H1 (cell line): ENCODE results near the gene CDH20.

Experiments
- CTCF ChIP-seq, 3 experiments: IDR thresholded peaks; 1 replicate in 2 of 3; 2 replicates in 1 of 3; pipeline versions ENCODE4 v1.5.1 to v1.6.1; 2011; ENCODE audit warnings: low read length in 3 of 3, mild to moderate bottlenecking in 3 of 3, inconsistent platforms in 2 of 3, low read depth in 1 of 3, moderate library complexity in 1 of 3; ENCODE audit not compliant: insufficient read depth in 1 of 3; ENCODE audit errors: control extremely low read depth in 1 of 3
- EGR1 ChIP-seq: IDR thresholded peaks from 2 replicates; pipeline ENCODE4 v1.6.1; 2011; ENCODE audit warnings: low read depth, low read length, borderline replicate concordance
- POLR2AphosphoS5 ChIP-seq: IDR thresholded peaks from 2 replicates; pipeline ENCODE4 v1.6.1; 2011; ENCODE audit warnings: low read depth, low read length
- RXRA ChIP-seq: IDR thresholded peaks from 2 replicates; pipeline ENCODE4 v1.6.1; 2011; ENCODE audit warnings: low read depth, mild to moderate bottlenecking, low read length, moderate library complexity; ENCODE audit not compliant: insufficient read depth
- SRF ChIP-seq: IDR thresholded peaks from 2 replicates; pipeline ENCODE4 v1.6.1; 2011; ENCODE audit warnings: mild to moderate bottlenecking, low read depth, low read length, moderate library complexity

GRCh38 chr18:61331051-61331450 is 2.2 kb upstream of the CDH20 start:
- TF ChIP-seq POLR2AphosphoS5 (no peak), EGR1 (no peak), CTCF (IDR thresholded peaks at IDR 0.05; ENCODE audit: control extremely low read depth in 1 of 3, insufficient read depth in 1 of 3, low read depth in 1 of 3, low read length in 3 of 3) (no peak), SRF (no peak), RXRA (no peak)
